Natural killer cell (primary cell): ENCODE measurements around the gene PDZRN4. TPM values are rescaled to one million over a fixed set of nuclear protein-coding genes. Genes with fewer than 3 reads are reported as not detected.

Source experiments
- ATAC-seq, 3 donors: fragments of 150-1000 bp in 2 of 3; fragments of 200-7000 bp in 1 of 3; cut with Tn5 transposase; 1 replicate in 1 of 3; 2 replicates in 2 of 3; pipeline ENCODE4 v1.10.0; 2021; ENCODE audit warnings: mild to moderate bottlenecking in 2 of 3, moderate library complexity in 2 of 3
- DNase-seq, 2 donors: peaks; one replicate each; pipeline versions ENCODE4 v3.0.0 to v3.0.0-alpha.2; 2013 to 2021; ENCODE audit warnings: mixed read lengths in 1 of 2
- H3K27ac ChIP-seq: one replicate; pipeline ENCODE4 v1.5.1; 2013; ENCODE audit warnings: mild to moderate bottlenecking, low read length
- H3K27me3 ChIP-seq: one replicate; pipeline ENCODE4 v1.6.1; 2013; ENCODE audit warnings: low read length; ENCODE audit not compliant: control insufficient read depth, insufficient read depth
- H3K36me3 ChIP-seq: one replicate; pipeline ENCODE4 v1.6.1; 2013; ENCODE audit warnings: low read length; ENCODE audit not compliant: control insufficient read depth, insufficient read depth
- H3K4me1 ChIP-seq: one replicate; pipeline ENCODE4 v1.6.1; 2013; ENCODE audit warnings: low read length; ENCODE audit not compliant: control insufficient read depth, insufficient read depth
- H3K4me3 ChIP-seq: one replicate; pipeline ENCODE4 v1.5.1; 2013; ENCODE audit warnings: low read length
- H3K9me3 ChIP-seq: one replicate; pipeline ENCODE4 v1.6.1; 2013; ENCODE audit warnings: low read length; ENCODE audit not compliant: control insufficient read depth, insufficient read depth
- H3K27ac Mint-ChIP-seq, 2 donors: one replicate each; pipeline ENCODE4 v1.8.0; 2022; ENCODE audit warnings: mild to moderate bottlenecking in 2 of 2, mixed read lengths in 2 of 2, moderate library complexity in 1 of 2
- H3K27me3 Mint-ChIP-seq, 2 donors: one replicate each; pipeline ENCODE4 v1.8.0; 2022; ENCODE audit warnings: low read depth in 2 of 2, mixed read lengths in 2 of 2
- H3K36me3 Mint-ChIP-seq: one replicate; pipeline ENCODE4 v1.8.0; 2022; ENCODE audit warnings: mixed read lengths
- H3K4me1 Mint-ChIP-seq, 2 donors: one replicate each; pipeline ENCODE4 v1.8.0; 2022; ENCODE audit warnings: mixed read lengths in 2 of 2
- H3K4me3 Mint-ChIP-seq: one replicate; pipeline ENCODE4 v1.8.0; 2022; ENCODE audit warnings: mild to moderate bottlenecking, moderate library complexity, mixed read lengths
- H3K9me3 Mint-ChIP-seq, 2 donors: one replicate each; pipeline ENCODE4 v1.8.0; 2022; ENCODE audit warnings: mixed read lengths in 2 of 2
- CTCF ChIP-seq: fragments of 200-600 bp; IDR thresholded peaks from one replicate; pipeline ENCODE4 v1.8.0; 2022; ENCODE audit warnings: antibody characterized with exemption
- WGBS: methylation state at CpG from one replicate; pipeline ENCODE4 v1.1.7; 2013; ENCODE audit warnings: missing lambda C conversion rate; ENCODE audit not compliant: insufficient coverage; 5-methylcytosine and 5-hydroxymethylcytosine counted together
- intact Hi-C: fragments of 100-400 bp; cut with micrococcal nuclease; formaldehyde crosslinking; loops from one replicate; pipeline ENCODE4 v1.14.2; 2022
- total RNA-seq, 4 donors: library from RNA; stranded (reverse); fragments of 120-200 nt in 1 of 4; gene quantifications; one replicate each; pipeline versions ENCODE4 v1.2.3 to v1.2.4, GENCODE V29; 2013 to 2022

The PDZRN4 gene
- total RNA-seq, 3 donors from 2014 or later (not counting 1 experiment from before 2014, with no cell fraction given) = not detected

- no peak overlapping the region for H3K27ac Mint-ChIP-seq
- no peak for ATAC-seq
- H3K4me3 Mint-ChIP-seq = no peak overlapping the region
- no peaks in the 10 kb centered on the region for H3K4me1 Mint-ChIP-seq
- no peaks in the 10 kb centered on the region for H3K9me3 Mint-ChIP-seq
- 53% methylated on average over 1 of the region's 1 CpG for WGBS
- DNase-seq = no peak
- Histone ChIP-seq H3K27me3 (peaks cover 11% of the 10 kb centered on the region), H3K27ac (no peak overlapping the region), H3K4me3 (no peak overlapping the region), H3K36me3 (no peaks in the 10 kb centered on the region), H3K9me3 (no peaks in the 10 kb centered on the region), H3K4me1 (no peaks in the 10 kb centered on the region)
- peaks cover 13 to 14% of the 10 kb centered on the region in 2 donors for H3K27me3 Mint-ChIP-seq
- TF ChIP-seq CTCF = no peak
- H3K36me3 Mint-ChIP-seq = no peaks in the 10 kb centered on the region
- intact Hi-C loops = no loop called here
Measured at GRCh38 chr12:41193311-41193710, 5.2 kb downstream of the PDZRN4 start.

GRCh38 chr12:41202051-41202450, 13.9 kb downstream of the PDZRN4 start:
- TF ChIP-seq CTCF = no peak
- intact Hi-C loops = no loop called here
- H3K4me1 ChIP-seq = no peaks in the 10 kb centered on the region
- Mint-ChIP-seq H3K4me1 (peaks cover 0 to 5% of the 10 kb centered on the region in 2 donors), H3K9me3 (peaks cover 3 to 6% of the 10 kb centered on the region in 2 donors), H3K27ac (no peak overlapping the region), H3K4me3 (no peak overlapping the region), H3K36me3 (no peaks in the 10 kb centered on the region), H3K27me3 (no peaks in the 10 kb centered on the region)
- ATAC-seq (no peak), DNase-seq (no peak)
- H3K36me3 ChIP-seq = no peaks in the 10 kb centered on the region
- WGBS = 77% methylated on average over 2 of the region's 2 CpGs
- no peak overlapping the region for H3K4me3 ChIP-seq
- no peaks in the 10 kb centered on the region for H3K9me3 ChIP-seq
- no peaks in the 10 kb centered on the region for H3K27me3 ChIP-seq
- H3K27ac ChIP-seq = no peak overlapping the region

GRCh38 chr12:41205070-41205709, 17.1 kb downstream of the PDZRN4 start:
- no peaks in the 10 kb centered on the region for H3K4me1 ChIP-seq
- no peak for TF ChIP-seq CTCF
- intact Hi-C loops = no loop called here
- no peaks in the 10 kb centered on the region for H3K36me3 ChIP-seq
- DNase-seq (no peak), ATAC-seq (no peak)
- H3K27me3 ChIP-seq = no peaks in the 10 kb centered on the region
- Mint-ChIP-seq H3K36me3 (no peaks in the 10 kb centered on the region), H3K4me1 (peaks cover 0 to 5% of the 10 kb centered on the region in 2 donors), H3K27me3 (no peaks in the 10 kb centered on the region), H3K4me3 (no peak overlapping the region), H3K9me3 (peaks cover 3 to 6% of the 10 kb centered on the region in 2 donors), H3K27ac (no peak overlapping the region)
- 35% methylated on average over 4 of the region's 4 CpGs for WGBS
- H3K27ac ChIP-seq = no peak overlapping the region
- H3K9me3 ChIP-seq = no peaks in the 10 kb centered on the region
- no peak overlapping the region for H3K4me3 ChIP-seq

- no peak for ATAC-seq
- TF ChIP-seq CTCF = no peak
- no peak overlapping the region for H3K27ac Mint-ChIP-seq
- intact Hi-C loops = no loop called here
- DNase-seq = no peak
- H3K27me3 Mint-ChIP-seq = no peaks in the 10 kb centered on the region
- Histone ChIP-seq H3K27me3 (no peaks in the 10 kb centered on the region), H3K27ac (no peak overlapping the region), H3K4me3 (no peak overlapping the region), H3K36me3 (no peaks in the 10 kb centered on the region), H3K4me1 (no peaks in the 10 kb centered on the region), H3K9me3 (no peaks in the 10 kb centered on the region)
- H3K36me3 Mint-ChIP-seq = no peaks in the 10 kb centered on the region
- WGBS = no CpG with 5 or more reads among the region's 1 CpG
- peaks cover 0 to 4% of the 10 kb centered on the region in 2 donors for H3K9me3 Mint-ChIP-seq
- peaks cover 0 to 5% of the 10 kb centered on the region in 2 donors for H3K4me1 Mint-ChIP-seq
- H3K4me3 Mint-ChIP-seq = no peak overlapping the region
Measured at GRCh38 chr12:41206298-41206697, 18.2 kb downstream of the PDZRN4 start.
